HG03095 (cell line): Measurements from ENCODE around the gene FAM114A1.
"Not testable (repeated sequence)": the region's sequence is repeated elsewhere in the genome, so short reads cannot be mapped to it uniquely, and the experiment has no call there.

Experiments used
- ATAC-seq: cut with Tn5 transposase; IDR thresholded peaks from one replicate; pipeline ENCODE4 v1.9.1; 2021; ENCODE audit warnings: moderate library complexity; ENCODE audit not compliant: unreplicated experiment

Gene FAM114A1

DNA sequence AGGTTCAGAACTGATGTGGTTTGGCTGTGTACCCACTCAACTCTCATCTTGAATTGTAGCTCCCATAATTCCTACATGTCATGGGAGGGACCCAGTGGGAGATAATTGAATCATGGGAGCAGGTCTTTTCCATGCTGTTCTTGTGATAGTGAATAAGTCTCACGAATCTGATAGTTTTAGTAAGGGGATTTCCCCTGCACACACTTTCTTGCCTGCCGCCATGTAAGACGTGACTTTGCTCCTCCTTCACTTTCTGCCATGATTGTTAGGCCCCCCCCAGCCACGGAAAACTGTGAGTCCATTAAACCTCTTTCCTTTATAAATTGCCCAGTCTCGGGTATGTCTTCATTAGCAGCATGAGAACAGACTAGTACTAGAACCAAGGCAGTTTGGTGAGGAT, 91.6 kb downstream of the FAM114A1 start:
- ATAC-seq: not testable (repeated sequence)

DNA sequence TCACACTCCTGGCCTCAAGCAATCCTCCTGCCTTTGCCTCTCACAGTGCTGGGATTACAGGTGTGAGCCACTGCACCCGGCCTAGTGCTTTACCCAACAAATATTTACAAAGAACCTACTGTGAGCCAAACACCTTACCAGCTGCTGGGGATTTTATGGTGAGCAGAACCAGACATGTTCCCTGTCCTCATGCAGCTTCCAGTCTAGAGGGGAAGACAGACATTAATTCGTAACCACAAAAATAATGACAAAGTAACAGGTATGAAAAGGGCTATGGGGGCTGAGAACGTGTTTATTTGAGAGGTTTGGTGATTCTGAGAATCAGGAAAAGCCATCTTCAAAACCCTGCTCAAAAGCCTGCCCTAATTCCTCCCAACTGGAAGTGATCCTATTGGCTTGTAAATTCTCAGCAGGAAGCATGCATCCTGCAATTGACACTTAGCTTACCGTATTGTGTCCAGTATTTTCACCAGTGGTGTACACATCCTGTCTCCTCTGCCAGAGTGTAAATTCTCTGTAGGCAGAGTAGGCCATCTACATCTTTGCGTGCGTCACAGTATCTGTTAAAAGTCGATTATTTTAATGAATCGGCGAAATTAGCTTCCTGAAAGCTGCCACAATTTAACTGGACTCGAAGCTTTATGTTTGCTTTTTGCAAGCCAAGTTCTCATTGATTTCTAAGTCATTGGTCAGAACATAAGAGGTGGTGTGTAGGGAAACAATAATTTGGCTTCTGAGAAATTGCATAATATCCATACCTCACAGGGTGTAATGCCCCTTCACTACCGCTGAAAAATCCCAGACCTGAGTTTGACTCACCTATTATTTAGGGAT, 97.6 kb downstream of the FAM114A1 start:
- no peak for ATAC-seq

DNA sequence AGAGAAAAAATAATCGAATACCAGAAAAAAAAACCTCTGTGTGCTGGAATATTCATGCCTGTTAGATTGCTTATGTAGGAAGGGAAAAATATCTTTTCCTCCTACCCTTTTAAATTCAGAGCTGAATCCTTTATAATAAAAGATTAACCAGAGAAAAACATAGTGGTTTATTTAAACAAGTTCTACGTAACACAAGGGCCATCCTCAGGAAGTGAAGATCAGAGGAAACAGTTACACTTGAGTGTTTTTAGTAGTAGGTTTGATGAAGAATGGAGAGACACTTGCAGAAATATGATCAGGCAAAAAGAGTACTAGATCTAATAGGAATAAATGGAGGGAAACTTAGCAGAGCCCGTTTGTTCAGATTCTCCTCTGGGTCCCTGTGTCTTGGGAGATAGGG, 98.3 kb downstream of the FAM114A1 start:
- ATAC-seq: no peak

DNA sequence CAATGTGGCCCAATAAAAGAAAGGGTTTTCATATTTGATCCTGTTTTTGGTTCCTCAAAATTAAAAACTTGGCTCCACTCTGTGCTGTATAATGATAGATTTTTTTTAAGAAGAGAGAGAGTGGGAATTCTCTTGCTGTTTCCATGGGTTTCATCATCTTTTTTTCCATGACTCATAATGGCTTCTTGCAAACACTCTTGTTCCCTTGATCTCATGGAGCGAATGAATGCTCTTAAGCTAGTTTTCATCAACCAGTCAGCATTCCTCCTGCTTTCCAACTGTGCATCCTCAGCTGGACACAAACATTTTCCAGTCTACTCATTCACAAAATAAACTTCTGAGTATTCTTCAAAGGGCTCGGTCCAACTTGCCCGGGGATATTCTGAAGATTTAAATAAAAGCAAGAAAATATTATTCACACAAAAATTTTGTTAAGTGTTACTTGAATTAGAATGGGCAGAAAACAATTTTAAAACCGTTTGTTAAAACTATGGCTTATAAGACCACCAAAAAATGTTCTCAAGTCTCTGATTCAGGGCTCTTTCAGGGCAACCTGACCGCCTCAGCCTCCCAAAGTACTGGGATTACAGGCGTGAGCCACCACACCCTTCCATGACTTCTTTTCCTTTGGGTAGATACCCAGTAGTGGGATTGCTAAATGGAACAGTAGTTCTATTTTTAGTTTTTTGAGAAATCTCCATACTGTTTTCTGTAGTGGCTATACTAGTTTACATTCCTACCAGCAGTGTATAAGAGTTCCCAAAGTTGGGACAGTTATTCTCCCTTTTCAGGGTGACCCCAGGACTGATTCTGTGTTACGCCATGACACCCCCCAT, 99.9 kb downstream of the FAM114A1 start:
- ATAC-seq: no peak

DNA sequence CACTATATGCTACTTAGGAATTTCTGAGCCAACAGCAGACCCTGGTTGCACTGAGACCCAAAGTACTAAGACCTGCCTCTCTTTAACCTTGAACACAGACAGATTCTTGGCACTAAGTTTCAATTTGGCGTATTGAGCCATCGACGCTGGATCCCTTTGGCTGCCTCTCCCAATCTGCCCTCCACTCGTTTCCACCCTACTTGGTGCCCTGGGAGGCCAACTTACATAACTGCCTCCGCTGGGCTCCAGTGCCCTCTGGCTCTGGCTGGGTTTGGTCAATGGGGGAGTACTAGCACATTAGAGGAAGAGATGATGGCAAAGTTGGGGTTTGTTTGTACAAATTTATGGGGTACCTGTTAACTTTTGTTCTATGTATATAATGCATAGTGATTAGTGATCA, 101.1 kb downstream of the FAM114A1 start:
- ATAC-seq: no peak

DNA sequence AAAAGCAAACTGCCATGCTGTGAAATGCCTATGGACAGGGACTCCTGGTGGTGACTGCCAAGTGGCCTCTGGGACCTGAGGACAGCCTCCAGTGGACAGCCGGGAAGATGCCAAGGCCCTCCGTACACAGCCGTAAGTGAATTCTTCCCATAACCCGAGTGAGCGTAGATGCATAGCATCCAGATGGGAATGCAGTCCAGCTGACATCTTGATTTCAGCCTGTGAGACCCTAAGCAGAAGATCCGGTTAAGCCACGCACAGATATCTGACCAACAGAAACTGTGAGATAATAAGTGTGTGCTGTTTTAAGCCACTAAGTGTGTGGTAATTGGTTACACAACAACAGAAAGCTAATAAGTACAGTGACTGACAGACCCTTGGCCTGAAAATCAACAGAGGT, 108.7 kb downstream of the FAM114A1 start:
- ATAC-seq: no peak

DNA sequence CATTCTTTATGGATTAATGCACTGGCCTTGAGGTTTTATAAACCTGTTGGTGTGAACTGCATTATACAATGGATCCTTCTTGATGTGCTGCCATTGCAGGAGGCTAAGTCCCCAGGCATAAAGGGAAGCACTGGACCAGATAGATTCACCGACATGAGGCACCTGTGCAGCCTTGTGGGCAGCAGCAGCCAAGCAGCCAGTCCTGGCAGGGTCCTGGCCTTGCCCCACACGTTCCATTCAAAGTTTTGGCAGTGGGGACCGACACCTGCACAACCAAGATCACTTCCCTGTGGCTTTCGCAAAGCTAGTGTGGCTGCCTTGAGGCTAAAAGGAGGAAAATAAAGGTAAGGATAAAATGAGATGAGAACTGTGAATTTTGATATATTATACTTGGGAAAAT, 111.5 kb downstream of the FAM114A1 start:
- no peak for ATAC-seq

DNA sequence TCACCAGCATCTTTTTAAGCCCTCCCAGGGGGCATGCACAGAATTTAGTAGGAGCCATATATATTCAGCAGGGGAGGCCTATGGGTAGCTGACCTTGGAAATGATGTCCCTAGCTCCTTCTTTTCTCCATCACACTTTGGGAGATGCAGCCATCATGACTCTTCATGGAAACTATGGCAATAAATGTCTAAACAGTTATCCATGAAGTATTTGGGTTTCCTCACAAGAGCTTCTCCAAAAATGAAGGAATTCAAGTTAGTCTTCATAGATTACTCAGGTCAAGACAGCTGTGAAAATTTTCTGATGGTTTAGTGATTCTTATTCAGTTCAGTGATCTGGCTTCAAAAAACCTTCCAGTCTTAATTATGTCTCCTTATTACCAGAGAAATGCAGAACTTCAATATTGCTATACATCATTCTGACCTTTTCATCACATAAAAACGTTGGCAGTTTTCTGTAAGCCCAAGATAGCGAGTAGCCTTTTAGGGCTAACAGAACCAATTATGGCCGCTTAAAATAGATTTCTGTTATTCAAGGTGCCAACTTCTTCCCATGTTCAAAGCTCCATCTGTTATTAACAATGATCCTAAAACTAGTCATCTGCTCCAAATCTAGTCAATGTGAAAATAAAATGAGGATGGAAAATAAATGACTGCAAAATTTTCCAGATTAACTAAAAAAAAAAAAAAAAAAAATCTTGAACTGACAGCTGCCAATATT, 112.1 kb downstream of the FAM114A1 start:
- ATAC-seq: no peak

DNA sequence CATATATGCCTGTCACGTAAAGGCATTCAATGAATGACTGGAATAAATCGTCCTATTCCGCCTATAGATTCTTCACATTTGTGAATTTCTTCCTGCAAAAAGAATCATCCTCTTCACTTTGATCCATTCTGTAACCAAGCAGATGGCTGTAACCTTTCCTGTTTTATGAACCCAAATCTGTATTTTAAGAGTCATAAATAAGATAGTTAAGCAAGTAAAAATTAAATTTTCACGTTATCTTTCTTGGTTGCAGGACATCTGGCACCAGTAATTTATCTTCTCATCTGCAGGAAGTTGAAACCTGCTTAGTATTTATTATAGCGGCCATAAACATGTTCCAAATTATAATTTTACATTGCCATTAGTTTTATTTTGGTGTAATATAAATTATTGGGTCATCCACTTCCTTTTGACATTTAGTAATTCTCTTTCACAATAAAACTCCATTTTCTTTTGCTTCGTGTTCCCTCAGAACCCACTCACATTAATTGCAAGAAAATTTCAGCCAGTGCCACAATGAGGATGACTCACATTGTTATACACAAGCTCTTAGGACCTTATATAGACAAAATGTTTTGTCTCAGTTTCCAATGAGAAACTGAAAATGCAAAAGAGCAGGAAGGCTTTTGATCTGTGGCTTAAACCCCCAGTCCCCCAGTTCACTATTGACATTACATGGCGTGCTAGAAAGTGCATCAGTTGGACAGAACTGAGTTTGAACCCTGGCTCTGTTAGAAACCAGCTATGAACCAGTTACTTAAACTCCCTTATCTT, 113.5 kb downstream of the FAM114A1 start:
- no peak for ATAC-seq

DNA sequence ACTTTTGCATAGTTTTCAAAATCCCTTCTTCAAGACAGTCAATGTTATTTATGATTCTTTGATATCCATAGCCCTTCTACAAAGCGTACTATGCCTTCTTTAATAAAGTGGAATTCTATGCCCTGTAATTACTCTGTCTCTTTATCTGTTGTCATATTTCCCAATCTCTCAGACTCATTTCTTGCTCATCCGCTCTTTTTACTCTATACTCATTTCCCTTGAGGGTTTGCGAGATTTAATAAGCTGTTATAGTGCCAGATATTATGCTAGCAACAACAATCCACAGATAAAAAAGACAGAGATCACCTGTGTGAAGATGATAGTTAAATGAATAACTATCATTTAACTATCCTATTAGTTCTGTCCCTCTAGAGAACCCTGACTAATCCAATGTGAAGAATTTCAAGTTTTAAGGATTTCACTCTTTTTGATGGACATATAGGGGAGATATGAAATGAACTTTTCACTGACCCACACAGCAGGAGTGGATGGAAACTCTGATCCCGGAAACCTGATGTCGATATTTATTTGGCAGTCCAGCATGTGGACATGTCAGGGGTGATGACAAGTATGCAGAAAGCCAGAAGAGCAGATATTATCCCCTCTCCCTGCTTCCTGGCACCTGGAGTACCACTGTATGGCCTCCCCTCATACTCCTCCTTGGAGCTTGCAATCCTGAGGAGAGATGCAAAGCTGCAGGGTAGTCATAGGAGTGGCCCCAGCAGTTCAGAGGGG, 114.9 kb downstream of the FAM114A1 start:
- no peak for ATAC-seq

DNA sequence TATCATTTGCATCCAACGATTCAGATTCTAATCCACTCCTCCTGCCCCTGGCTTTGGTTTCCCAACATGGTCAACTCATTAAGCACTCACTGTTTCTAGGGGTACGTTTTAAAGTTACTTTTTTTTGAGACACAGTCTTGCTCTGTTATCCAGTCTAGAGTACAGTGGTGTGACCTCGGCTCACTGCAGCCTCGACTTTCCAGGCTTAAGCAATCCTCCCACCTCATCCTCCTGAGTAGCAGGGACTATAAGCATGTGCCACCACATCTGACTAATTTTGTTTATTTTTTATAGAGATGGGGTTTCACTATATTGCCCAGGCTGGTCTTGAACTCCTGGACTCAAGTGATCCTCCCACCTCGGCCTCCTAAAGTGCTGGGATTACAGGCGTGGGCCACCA, 115.7 kb downstream of the FAM114A1 start:
- ATAC-seq: no peak

DNA sequence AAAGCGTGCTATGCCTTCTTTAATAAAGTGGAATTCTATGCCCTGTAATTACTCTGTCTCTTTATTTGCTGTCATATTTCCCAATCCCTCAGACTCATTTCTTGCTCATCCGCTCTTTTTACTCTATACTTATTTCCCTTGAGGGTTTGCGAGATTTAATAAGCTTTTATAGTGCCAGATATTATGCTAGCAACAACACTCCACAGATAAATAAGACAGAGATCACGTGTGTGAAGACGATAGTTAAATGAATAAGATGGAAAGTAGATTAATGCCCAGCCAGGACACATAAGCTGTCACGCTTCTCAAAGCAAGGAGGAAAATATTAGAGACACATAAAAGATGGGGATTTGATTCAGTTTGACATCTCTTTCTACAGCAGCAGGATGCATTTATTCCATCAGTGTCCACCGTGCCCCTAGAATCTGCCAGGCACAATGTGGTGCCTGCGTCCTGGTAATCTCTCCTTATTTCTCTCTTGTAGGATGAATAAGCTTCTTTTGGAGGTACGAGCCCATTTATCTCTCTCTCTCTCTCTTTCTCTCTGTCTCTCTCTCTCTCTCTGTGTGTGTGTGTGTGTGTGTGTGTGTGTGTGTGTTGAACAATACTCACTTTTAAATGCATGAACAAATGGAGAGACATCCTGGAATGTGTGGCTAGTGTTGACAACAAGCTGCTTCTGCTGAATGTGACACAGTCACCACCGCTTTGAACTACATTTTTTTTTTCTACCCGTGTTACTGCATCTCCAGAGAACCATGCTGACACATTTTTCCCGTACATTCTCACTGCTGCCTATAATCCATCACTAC, 116.4 kb downstream of the FAM114A1 start:
- no peak for ATAC-seq

DNA sequence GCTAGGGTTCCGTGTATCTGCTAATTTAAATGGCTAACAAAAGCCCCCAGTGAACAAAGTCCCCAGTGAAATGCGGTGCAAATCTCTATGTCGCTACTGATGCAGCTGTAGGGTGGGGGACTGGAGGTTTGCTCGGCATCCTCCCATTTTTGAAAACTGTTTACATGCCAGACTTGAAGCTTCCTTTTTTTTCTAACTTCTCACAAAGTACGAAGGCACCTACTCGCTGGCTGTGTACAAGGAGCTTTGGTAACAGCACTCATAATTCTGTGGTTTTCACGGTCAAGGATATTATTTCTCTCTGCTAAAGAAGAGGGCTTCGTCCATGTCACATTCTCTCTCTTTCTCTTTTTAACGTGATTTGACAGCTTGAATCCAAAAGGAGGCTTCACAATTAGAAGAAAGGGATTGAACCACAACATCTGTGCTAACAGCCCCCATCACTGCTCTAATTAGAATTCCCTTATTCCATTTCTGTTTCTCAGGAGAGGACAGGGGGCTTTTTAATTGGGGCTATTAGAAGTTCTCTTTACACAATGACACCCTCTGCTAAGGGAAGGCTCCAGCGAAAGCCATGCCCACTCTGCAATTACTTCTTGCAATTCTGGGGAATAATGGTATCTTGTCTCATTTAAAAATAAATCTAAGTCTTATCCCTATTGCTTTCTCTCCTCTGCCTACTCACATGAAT, 117.9 kb downstream of the FAM114A1 start:
- ATAC-seq: no peak

DNA sequence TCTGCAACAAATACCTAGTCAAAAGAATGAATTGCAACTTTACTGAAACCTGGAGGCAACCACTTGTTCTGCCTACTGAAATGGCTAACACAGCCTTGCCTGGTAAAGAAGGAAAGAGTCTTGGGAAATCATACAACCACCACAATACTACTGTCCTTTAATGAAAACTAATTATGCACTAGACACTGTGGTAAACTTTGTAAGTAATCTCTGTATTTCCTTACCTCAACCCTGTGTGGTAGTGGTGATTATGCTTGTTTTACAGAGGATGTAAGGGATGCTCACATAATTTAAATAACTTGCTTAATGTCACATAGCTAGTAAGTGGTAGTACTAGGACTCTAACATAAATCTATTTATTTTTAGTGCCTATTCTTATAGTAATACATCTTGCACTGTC, 119.9 kb downstream of the FAM114A1 start:
- no peak for ATAC-seq

DNA sequence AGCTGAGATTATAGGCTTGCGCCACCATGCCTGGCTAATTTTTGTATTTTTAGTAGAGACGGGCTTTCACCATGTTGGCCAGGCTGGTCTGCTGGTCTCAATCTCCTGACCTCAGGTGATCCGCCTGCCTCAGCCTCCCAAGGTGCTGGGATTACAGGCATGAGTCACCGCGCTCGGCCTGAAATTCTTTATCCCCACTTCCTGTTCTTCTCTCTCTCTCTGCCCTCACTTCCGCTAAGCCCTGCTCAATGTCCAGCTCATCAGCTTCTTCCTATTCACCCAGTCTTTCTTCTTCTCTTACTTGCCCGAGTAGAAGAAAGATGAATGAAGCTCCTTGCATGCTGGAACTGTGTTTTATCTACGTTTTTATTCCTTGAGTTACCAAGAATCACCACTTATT, 120.7 kb downstream of the FAM114A1 start:
- not testable (repeated sequence) for ATAC-seq

DNA sequence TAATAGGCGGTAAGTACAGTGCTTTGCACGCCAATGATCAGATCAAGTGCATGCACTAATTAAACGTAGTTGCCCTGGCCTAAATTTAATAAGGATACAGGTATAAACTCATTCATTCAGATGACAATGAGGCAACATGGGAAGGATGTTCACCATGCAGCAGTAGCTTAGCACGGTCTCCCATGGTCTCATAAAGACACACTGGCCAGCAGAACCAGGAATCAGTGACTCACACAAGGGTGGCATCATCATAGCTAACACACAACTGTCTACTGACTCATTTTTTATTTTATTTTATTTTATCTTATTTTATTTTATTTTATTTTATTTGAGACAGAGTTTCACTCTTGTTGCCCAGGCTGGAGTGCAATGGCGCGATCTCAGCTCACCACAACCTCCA, 121.9 kb downstream of the FAM114A1 start:
- ATAC-seq: no peak

DNA sequence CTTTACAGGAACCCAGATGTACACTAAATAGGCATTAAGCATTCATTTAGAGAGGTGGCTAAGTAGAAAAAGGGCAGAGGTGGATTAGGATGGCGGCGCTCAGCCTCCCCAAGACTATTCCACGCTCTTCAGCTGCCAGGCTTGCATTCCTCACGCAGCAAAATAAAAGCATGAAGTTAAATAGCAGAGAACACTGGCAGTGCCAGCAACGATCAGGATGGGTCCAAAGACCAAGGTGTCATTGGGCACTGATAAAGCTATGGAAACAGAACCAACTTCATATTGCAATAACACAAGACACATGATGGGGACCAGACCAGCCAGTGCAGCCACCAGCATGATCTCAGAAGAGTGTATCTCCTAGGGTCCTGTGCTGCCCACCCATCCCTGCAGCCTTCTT, 122.6 kb downstream of the FAM114A1 start:
- ATAC-seq: no peak

DNA sequence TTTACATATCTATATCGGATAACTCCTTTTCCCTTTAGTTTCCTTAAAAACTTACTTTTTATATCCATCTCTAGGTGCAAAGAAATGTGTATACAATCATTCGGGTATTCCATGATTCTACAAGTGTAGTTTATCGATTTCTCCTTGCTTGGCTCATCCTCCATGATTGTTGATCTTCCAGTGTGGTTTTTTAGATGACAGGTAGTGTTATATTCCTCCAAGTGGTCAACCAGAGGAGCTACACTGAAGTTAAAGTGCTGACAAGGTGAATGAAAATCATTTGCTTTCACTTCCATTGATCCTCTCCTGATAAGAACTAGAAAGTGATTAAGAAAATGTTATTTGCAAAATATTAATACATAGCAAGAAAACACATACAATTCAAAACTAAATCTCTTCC, 126.1 kb downstream of the FAM114A1 start:
- ATAC-seq: no peak

DNA sequence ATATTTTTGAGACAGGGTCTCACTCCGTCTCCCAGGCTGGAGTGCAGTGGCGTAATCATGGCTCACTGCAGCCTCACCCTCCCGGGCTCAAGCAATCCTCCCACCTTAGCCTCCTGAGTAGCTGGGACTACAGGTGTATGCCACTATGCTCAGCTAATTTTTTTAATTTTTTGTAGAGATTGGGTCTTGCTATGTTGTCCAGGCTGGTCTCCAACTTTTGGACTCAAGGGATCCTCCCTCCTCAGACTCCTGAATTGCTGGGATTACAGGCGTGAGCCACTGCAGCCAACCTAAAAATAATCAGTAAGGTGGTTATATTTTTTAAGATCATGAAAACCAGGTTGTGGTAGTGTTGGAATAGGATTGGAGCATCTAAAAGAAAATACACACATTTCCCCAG, 126.5 kb downstream of the FAM114A1 start:
- ATAC-seq: no peak
